ENCODE results near the gene EIF3J.
A peak's percentile ranks its signal among the peaks of the same experiment; 100 is the strongest.
"Not testable (repeated sequence)": the region's sequence is repeated elsewhere in the genome, so short reads cannot be mapped to it uniquely, and the experiment has no call there.

EIF3J gene, protein sequence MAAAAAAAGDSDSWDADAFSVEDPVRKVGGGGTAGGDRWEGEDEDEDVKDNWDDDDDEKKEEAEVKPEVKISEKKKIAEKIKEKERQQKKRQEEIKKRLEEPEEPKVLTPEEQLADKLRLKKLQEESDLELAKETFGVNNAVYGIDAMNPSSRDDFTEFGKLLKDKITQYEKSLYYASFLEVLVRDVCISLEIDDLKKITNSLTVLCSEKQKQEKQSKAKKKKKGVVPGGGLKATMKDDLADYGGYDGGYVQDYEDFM

DNA sequence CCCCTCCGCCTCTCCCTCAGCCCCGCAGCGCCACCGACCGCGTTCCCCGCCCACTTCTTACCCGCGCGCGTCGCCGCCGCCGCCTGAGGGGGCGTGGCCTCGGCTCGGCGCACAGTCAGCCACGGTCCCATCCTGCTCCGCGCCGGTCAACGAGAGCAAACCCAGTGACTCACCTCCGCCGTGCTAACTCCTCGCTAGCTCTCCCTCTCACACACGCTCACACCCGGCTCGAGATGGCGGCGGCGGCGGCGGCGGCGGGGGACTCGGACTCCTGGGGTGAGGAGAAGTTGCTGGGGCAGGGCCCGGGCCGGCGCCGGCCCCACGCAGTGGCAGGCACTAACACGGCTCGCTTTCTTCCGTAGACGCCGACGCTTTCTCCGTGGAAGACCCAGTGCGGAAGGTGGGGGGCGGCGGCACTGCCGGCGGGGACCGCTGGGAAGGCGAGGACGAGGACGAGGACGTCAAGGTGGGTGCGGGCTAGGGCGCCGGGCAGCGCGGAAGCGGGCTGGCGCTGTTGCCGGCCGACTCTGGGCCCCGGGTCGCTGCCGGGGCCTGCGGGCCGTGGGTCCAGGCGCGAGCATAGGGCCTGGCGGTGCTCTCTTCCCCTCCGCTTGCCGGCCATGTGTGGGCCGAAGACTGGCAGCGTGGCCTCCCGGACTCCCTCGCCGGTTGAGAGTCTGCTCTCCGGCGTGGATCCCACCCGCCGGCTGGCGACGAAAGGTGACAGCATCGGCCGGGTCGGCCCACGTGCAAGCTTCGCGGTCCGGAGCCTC lies at the start of gene EIF3J:
TSS of gene EIF3J (plus strand) at position 186 of the 773 bp plus-strand sequence. CDS start at position 234, 48 bp downstream.
- DNase-seq = peak; percentile 72

DNA sequence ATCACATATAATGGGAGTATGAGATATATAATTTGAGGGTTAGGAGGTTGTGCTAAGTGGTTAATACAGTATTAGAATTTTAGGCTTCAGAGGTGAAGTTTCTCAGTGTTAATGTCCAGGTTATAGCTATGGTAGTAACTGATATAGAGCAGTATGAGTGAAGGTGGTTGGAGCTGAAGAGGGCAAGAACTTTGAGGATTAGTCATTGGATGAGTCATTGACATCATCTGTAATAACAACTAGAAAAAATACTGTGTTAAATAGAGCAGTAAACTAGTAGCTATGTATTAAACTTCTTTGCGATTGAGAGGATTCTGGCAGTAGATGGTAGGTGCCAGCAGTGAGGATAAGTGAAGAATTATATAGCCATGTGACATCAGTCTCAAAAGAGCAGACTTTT lies 47.5 kb upstream of the EIF3J start:
- no peak for DNase-seq

DNA sequence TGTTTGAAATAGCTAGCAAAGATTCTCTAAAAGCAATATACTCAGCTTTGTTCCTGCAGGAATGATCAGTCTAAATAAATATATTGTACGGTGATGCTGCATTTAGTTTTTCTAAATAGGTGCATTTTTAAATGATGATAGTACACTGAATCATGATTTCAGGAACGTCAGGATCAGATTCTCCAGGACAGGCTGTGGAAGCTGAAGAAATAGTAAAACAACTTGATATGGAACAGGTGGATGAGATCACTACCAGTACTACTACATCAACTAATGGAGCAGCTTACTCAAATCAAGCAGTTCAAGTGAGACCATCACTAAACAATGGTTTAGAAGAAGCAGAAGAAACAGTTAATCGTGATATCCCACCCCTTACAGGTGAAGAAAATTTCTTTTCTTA lies 46.3 kb upstream of the EIF3J start:
- DNase-seq = no peak

DNA sequence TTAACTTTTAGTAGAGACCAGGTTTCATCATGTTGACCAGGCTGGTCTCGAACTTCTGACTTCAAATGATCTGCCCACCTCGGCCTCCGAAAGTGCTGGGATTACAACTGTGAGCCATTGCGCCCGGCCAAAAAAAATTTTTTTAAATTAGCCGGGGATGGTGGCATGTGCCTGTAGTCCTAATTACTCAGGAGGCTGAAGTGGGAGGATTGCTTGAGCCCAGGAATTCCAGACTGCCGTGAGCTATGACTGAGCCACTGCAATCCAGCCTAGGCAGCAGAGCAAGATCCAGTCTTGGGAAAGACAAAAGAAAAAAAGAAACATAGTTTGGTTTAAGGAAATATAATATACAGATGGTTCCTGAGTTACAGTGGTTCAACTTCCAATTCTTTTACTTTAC lies 44.9 kb upstream of the EIF3J start:
- DNase-seq = no peak

DNA sequence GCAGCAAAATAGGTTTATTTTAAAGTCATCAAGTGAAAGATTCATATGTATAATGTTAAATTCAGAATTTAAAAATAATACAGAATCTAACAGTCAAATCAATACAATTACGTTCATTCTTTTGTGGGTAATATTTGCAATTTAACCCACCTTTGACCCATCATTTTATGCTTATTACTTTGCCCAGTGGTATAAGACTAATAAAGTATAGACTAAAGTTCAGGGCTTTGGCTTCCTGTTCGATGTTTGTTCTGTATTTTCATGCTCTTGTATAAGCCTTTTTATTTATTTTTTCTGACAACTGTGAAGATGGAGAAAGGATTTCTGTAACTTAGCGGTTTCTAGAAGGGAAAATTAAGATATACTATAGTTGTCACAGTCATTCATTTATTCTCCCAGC lies 44.3 kb upstream of the EIF3J start:
- no peak for DNase-seq

DNA sequence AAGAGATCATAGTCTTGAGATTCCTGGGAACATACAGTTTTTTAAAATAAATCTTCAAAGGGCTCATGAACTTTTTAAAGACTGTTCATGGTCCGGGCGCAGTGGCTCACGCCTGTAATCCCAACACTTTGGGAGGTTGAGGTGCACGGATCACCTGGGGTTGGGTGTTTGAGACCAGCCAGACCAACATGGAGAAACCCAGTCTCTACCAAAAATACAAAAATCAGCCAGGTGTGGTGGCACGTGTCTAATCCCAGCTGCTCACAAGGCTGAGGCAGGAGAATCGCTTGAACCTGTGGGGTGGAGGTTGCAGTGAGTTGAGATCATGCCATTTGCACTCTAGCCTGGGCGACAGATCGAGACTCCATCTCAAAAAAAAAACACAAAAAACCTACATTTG lies 41.4 kb upstream of the EIF3J start:
- DNase-seq = no peak

DNA sequence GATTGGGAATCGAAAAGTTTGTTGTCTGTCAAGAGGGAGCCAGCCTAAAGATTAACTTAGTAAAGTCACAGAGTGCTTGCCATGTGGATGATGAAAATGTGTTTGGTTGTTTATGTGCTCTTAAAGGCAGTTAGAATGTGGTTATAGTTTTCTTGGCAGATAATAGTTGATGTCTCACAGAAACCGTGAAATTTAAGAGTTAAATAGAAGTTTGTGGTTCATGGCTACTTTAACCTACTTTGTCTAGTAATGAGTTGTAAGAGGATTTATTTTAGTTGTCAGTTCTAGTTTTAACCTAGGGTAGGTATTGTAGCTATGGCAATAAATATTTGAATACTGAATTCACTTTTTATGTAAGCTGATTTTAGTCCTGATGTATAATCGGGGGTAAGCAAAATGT lies 36.4 kb upstream of the EIF3J start:
- no peak for DNase-seq

DNA sequence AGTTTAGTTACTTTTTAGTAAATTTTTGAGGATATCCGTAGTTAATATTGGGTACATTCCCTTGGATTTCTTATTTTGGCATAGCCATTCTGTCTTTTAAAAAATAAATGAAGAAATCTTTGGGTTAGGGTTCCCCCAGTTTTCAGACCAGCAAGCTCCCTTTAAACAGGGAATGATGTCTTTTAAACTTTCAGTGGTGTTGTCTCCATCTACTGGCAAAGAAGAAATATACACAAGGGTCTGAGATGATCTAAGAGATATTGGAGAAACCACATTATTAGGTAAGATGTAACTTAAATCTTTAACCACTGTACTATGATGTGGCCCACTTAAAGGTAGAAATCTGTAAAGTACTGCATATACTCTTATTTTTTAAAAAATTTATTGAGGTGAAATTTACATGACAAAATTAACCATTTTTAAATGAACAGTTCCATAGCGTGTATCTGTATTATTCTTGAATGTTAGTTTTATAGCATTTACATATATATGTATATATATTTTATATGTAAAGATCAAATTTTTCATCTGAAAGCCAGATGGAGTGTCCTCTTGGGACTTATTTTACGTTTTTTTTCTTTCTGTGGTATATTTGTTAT lies 35.1 kb upstream of the EIF3J start:
- DNase-seq = no peak

DNA sequence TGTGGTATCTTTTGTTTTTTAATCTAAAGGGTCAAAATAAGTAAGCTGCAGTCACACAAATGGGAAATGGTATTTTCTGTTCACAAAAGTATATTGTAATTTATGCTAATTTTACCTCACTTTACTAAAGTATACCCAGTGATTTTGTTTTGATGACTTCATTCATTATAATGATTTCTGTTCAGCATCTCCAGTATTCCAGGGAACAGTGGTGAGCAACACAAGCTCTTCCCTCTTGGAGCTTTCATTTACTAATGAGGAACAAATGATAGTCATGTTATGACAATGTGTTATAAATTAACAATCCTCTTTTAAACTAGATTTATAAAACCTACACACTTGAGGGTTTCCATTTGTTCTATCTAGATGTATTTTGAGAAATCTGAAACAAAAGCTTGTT lies 20.5 kb upstream of the EIF3J start:
- no peak for DNase-seq

DNA sequence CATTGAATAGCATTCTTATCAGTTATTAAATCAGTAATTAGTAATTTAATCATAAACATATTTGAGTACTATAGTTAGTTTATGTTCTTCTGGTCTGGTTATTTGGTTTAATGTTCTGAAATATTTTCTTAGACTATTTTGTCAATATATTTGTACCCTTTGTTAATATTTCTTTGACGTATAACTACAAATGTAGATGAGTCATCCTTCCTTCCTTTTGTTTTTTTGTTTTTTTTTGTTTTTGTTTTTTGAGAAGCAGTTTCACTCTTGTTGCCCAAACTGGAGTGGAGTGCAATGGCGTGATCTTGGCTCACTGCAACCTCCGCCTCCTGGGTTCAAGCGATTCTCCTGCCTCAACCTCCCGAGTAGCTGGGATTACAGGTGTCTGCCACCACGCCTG lies 17.4 kb upstream of the EIF3J start:
- no peak for DNase-seq

DNA sequence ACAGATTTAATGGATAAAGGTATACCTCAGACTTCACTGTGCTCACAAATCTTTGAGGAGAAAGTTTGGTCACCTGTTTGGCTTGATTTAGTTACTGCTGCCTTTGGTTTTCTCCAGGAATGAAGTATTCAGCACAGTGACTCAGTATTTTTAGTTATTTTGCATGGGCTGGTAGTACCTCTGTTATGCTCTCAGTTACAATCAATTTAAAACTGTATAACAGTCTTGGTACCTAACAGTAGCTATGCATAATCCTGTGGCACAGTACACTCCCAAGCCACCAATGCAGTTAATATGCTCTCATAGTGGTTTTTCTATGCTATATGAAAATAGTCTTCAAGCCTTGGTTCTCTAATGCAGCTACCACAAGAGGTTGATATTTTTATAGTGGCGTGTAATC lies 11.9 kb upstream of the EIF3J start:
- no peak for DNase-seq

DNA sequence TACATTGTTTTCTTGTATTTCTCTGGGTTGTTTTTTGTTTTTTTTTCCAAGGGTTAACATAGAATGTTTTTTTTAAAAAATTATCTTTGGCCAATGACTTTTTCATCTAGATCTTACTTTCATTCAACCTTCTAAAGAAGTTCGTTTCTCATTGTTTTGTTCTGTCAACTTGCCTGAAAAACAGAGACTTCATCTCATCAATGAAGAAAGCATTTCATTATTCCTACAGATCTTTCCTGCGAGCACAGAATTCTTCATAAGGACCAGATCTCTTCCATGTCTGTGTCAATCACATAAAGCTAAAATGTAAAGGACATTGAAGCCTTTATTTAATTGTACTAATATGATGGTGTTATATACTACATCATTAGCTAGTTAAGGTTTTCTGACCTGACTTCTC lies 9.7 kb upstream of the EIF3J start:
- no peak for DNase-seq

DNA sequence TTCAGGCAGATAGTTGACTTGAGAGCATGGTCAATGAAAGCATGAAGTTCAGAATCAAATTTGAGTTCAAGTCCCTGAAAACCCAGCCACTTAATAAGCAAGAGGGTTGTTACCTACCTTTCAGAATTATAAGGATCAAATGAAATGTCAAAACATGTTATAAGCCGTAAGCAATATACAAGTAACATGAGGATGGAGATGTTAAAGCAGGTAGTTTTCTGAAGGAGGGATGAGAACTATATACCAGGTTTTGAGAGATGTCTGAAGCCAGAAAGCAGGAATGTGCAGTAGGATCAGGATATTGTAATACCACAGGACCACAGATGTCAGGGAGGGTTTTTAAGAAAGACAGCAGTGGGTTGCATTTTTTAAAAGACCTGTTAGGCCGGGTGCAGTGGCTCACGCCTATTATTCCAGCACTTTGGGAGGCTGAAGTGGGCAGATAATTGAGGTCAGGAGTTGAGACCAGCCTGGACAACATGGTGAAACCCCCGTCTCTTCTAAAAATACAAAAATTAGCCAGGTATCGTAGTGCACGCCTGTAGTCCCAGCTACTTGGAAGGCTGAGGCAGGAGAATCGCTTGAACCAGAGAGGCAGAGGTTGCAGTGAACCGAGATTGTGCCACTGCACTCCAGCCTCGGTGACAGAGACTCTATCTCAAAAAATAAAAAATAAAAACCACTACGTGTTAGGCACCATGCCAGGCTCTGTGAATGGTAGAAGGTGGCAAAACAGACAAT lies 6.9 kb upstream of the EIF3J start:
- DNase-seq = no peak

DNA sequence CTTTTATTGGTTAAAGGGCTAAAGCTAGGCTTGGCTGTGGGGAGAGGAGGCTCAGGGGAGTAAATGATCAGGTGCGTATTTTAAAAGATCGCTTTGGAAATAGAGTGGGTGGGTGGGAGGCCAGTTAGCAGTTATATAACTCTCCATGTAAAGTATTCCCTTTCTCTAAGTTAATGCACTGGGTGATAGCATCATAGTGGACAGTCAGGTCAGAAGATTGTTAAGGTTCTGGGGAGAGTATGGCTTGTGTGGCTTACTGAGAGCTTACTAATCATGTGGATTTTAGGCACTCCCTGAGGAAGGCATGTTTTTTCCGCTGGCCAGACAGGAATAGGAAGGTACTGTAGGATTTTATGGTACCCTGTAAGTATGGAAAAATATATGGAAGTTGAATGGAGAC lies 6.3 kb upstream of the EIF3J start:
- DNase-seq = no peak

DNA sequence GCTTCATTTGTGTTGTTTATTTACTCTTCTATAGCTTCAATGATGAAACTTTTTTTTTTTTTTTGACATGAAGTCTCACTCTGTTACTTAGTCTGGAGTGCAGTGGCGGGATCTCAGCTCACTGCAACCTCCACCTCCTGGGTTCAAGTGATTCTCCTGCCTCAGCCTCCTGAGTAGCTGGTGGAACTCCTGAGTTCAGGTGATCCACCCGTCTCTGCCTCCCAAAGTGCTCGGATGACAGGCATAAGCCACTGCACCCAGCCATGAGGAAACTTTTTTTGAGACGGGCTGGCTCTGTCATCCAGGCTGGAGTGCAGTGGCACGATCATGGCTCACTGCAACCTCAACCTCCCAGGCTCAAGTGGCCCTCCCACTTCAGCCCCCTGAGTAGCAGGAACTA lies 4.7 kb upstream of the EIF3J start:
- not testable (repeated sequence) for DNase-seq

DNA sequence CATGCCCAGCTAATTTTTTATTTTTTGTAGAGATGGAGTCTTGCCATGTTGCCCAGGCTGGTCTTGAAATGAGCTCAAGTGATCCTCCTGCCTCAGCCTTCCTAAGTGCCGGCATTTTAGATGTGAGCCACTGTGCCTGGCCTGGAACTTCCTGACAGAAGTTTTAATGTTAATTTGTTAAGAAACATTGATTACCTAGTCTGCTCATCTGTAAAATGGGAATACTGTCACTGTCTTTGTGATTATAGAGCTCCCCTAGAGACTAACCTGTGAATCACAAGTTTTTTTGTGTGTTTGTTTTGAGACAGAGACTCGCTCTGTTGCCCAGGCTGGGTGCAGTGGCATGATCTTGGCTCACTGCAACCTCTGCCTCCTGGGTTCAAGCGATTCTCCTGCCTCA lies 4.3 kb upstream of the EIF3J start:
- no peak for DNase-seq

DNA sequence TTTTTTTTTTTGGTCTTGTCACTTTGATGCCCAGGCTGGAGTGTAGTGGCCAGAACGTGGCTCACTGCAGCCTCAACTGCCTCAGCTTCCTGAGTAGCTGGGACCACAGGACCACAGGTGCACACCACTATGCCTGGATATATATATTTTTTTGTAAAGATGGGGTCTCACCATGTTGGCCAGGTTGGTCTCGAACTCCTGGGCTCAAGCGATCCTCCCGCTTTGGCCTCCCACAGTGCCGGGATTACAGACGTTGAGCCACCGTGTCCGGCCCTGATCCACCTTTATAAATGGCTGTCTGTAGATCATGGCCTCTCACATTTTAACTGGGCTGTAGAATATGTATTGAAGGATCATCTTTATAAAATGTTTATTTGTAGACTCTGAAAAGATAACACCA lies 1.9 kb upstream of the EIF3J start:
- no peak for DNase-seq

DNA sequence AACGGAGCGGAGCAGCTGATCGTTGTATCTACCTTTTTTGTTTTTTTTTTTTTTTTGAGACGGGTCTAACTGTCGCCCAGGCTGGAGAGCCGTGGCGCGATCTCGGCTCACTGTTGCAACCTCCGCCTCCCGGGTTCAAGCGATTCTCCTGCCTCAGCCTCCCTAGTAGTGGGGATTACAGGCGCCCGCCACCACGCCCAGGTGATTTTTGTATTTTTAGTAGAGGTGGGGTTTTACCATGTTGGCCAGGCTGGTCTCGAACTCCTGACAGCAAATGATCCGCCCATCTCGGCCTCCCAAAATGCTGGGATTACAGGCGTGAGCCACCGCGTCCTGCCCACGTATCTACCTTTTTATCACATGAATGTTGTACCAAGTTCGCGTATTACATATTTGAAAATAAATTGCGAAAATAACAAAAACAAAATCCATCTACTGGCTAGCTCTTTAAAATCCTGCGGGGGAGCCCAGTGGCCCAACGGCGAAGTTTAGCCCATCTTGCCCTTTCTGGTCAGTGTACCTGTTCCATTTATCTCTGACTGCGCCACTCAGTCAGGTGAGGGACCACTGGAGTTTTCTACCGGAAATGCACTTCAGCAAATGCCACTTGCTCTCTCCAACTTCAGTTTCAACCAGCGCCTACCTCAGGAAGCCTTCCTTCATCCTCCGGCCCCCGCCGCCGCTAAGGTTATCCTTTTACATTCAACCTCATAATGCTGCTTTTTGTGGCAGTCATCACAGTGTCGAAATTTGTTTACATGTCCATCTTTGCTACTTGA lies 1.2 kb upstream of the EIF3J start:
- DNase-seq = no peak

DNA sequence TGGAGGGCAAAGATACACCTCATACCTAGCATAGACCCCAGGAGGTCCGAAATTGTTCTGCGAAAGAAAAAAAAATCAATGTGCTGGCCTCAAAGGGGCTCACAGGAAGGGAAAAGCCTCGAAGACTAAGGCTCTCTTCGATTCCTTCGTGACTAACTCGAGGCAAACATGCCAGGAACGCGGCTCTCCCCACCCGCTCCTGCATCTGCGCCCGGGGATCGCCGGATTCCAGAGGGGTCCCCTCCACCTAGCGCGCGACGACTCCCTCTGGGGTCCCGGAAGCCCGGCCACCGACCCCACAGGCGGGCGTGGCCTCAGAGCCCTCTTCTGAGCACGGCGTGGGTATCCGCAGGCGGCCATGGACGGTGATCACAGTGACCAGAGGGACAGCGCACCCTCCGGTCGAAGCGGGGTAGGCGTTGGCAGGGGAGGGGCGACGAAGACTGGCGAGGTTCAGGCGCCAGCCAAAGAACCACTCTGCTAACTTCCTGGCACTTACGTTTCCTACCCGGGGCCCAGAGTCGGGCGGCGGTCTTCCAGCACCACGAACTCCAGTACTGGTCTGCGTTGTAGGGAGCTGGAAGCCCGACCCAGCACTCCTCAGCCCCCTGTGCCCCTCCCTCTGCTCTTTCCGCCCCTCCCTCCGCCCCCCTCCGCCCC lies 515 bp upstream of the EIF3J start:
- peak; percentile 57 for DNase-seq

DNA sequence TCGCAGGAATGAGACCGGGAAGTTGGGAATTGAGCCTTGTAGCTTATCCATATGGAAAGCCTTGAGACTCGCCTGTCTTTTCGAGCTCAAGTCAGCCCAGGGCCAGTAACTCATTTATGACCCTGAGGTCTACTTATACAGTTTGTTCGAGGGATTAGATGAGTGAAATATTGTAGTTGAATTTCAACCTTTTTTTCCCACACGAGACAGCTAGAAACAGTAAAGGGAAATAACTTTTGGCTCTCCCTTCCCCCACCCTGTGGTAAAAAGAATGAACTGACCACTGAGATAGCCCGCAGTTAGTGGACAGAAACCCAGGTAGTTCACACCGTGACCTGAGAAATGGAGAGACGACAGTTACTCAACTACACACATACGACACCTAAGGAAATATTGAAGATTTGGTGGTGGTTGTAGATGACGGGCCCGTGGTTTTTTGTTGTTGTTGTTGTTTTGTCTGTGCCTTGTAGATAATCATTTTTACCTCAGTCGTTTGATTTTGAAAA lies 841 bp downstream of the EIF3J start:
- DNase-seq = no peak

DNA sequence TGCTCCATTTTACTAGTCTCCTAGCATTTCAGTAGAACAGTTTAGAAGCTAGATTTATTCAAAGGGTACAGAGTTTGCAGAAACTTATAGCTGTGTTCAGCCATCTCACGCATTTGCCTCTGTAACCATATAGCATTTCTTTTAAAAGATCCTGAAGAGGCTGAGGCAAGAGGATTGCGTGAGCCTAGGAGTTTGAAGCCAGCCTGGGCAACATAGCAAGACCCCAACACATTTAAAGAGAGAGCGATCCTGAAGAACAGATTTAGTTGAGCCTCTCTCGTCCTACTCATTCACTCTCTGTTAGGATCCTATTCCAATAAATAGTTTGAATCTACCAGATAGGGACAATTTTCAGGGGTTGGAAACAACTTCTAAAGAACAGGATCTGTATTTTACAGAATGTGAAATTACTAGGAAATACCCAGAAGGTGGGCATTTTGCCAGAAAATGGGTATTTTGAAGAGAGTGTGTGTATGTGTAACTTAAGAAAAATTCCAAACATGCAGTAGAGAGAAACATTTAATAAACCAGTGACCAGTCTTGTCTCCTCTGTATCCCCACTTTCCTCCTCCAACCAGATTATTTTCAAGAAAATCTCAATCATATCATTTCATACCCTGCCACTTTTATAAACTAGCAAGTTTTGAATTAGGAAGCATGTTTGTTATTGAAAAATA lies 4.5 kb downstream of the EIF3J start:
- DNase-seq = no peak

Measured in 8988T (cell line).